H1 (cell line): ENCODE data around the gene DLL4. TPM values are rescaled to one million over a fixed set of nuclear protein-coding genes. Genes with fewer than 3 reads are reported as not detected.

Source experiments
- CTCF ChIA-PET: fragments of 300-600 bp; sonication (Branson Sonifier 250); formaldehyde crosslinking; loops from one replicate; lab custom pipeline; 2021; ENCODE audit not compliant: partially characterized antibody; lab: Charles Lee
- POLR2A ChIA-PET: fragments of 300-600 bp; sonication (Branson Sonifier 250); formaldehyde crosslinking; loops from one replicate; lab custom pipeline; 2021; ENCODE audit warnings: inconsistent platforms; ENCODE audit not compliant: partially characterized antibody; lab: Charles Lee
- DNase-seq, 2 experiments: peaks; one replicate each; pipeline versions ENCODE4 v3.0.0 to v3.0.0-alpha.2; 2010 to 2022; ENCODE audit warnings: low spot score in 2 of 2, low read depth in 1 of 2, mixed read lengths in 1 of 2
- FAIRE-seq: peaks from 2 replicates; lab custom pipeline; 2011; peaks lifted over from hg19 to GRCh38; lab: Jason Lieb, UNC
- H2AFZ ChIP-seq: 2 replicates; pipeline ENCODE4 v1.8.1; 2012; ENCODE audit warnings: low read length, inconsistent platforms
- H2AK5ac ChIP-seq: 2 replicates; pipeline ENCODE4 v1.6.1; 2013; ENCODE audit warnings: low read depth, low read length
- H2BK120ac ChIP-seq: replicated peaks from 2 replicates; pipeline ENCODE3; 2013; ENCODE audit warnings: low read depth, low read length, inconsistent platforms
- H2BK12ac ChIP-seq: 2 replicates; pipeline ENCODE4 v1.6.1; 2013; ENCODE audit warnings: low read depth, low read length
- H2BK15ac ChIP-seq: 2 replicates; pipeline ENCODE4 v1.6.1; 2013; ENCODE audit warnings: low read length
- H2BK20ac ChIP-seq: 2 replicates; pipeline ENCODE4 v1.6.1; 2013; ENCODE audit warnings: low read length
- H2BK5ac ChIP-seq: 2 replicates; pipeline ENCODE4 v1.6.1; 2013; ENCODE audit warnings: low read depth, low read length
- H3K14ac ChIP-seq: 2 replicates; pipeline ENCODE4 v1.6.1; 2013; ENCODE audit warnings: inconsistent platforms; ENCODE audit not compliant: insufficient read length
- H3K18ac ChIP-seq: 2 replicates; pipeline ENCODE4 v1.6.1; 2013; ENCODE audit warnings: low read length; ENCODE audit errors: extremely low read depth
- H3K23ac ChIP-seq: 2 replicates; pipeline ENCODE4 v1.6.1; 2013; ENCODE audit warnings: inconsistent platforms; ENCODE audit not compliant: insufficient read length
- H3K23me2 ChIP-seq: 2 replicates; pipeline ENCODE4 v1.6.1; 2013; ENCODE audit warnings: low read depth, low read length
- H3K27ac ChIP-seq: 2 replicates; pipeline ENCODE4 v1.6.1; 2011; ENCODE audit warnings: low read depth, low read length, inconsistent platforms
- H3K27me3 ChIP-seq, 4 experiments: replicated peaks in 1 of 4; 1 replicate in 1 of 4; 2 replicates in 3 of 4; pipeline versions ENCODE4 v1.6.1 to v1.8.1; 2011 to 2013; ENCODE audit warnings: low read length in 3 of 4, mild to moderate bottlenecking in 3 of 4, inconsistent platforms in 2 of 4, mixed read lengths in 2 of 4, moderate library complexity in 1 of 4; ENCODE audit not compliant: control insufficient read depth in 3 of 4, insufficient read depth in 3 of 4; ENCODE audit errors: extremely low read depth in 1 of 4
- H3K36me3 ChIP-seq, 4 experiments: 2 replicates each; pipeline versions ENCODE4 v1.6.1 to v1.8.1; 2011 to 2013; ENCODE audit warnings: mild to moderate bottlenecking in 4 of 4, low read length in 3 of 4, moderate library complexity in 2 of 4, control low read depth in 1 of 4, inconsistent platforms in 1 of 4; ENCODE audit not compliant: insufficient read depth in 4 of 4, control insufficient read depth in 2 of 4
- H3K4ac ChIP-seq: replicated peaks from 2 replicates; pipeline ENCODE3; 2013; ENCODE audit warnings: low read length, low read depth, mixed read lengths, inconsistent platforms; ENCODE audit not compliant: insufficient read length
- H3K4me1 ChIP-seq, 4 experiments: replicated peaks in 1 of 4; 1 replicate in 1 of 4; 2 replicates in 3 of 4; pipeline versions ENCODE4 v1.6.1 to v1.8.1; 2011 to 2013; ENCODE audit warnings: low read length in 3 of 4, inconsistent platforms in 2 of 4, mixed read lengths in 1 of 4; ENCODE audit not compliant: insufficient read depth in 4 of 4, control insufficient read depth in 3 of 4
- H3K4me2 ChIP-seq, 2 experiments: 2 replicates each; pipeline versions ENCODE4 v1.6.1 to v1.8.1; 2011 to 2013; ENCODE audit warnings: low read depth in 2 of 2, low read length in 2 of 2, control low read depth in 1 of 2, inconsistent platforms in 1 of 2, mild to moderate bottlenecking in 1 of 2; ENCODE audit not compliant: insufficient read depth in 1 of 2
- H3K4me3 ChIP-seq, 4 experiments: fragments of 200-600, 300-600 bp in 1 of 4; sonication (generic), shearing (Covaris generic), sonication (Bioruptor Twin) in 1 of 4; 2 replicates each; pipeline versions ENCODE4 v1.5.1 to v1.8.1; 2011 to 2016; ENCODE audit warnings: low read length in 4 of 4, low read depth in 3 of 4, control low read depth in 2 of 4, inconsistent platforms in 2 of 4, mild to moderate bottlenecking in 2 of 4, mixed read lengths in 1 of 4, moderate library complexity in 1 of 4; ENCODE audit not compliant: insufficient read depth in 2 of 4; ENCODE audit errors: extremely low read depth in 1 of 4
- H3K56ac ChIP-seq: replicated peaks from 2 replicates; pipeline ENCODE3; 2013; ENCODE audit warnings: low read depth, mild to moderate bottlenecking, mixed read lengths, low read length, inconsistent platforms; ENCODE audit not compliant: insufficient read length
- H3K79me1 ChIP-seq: 2 replicates; pipeline ENCODE4 v1.6.1; 2013; ENCODE audit warnings: low read depth, low read length, control low read depth
- H3K79me2 ChIP-seq, 2 experiments: 2 replicates each; pipeline versions ENCODE4 v1.6.1 to v1.8.1; 2012 to 2013; ENCODE audit warnings: low read length in 2 of 2, mild to moderate bottlenecking in 2 of 2, inconsistent platforms in 1 of 2; ENCODE audit not compliant: insufficient read depth in 2 of 2, control insufficient read depth in 1 of 2
- H3K9ac ChIP-seq, 4 experiments: replicated peaks in 1 of 4; 1 replicate in 1 of 4; 2 replicates in 3 of 4; pipeline versions ENCODE4 v1.6.1 to v1.8.1; 2011 to 2013; ENCODE audit warnings: low read depth in 3 of 4, low read length in 3 of 4, control low read depth in 2 of 4, mild to moderate bottlenecking in 2 of 4, moderate library complexity in 2 of 4, inconsistent platforms in 1 of 4; ENCODE audit errors: extremely low read depth in 1 of 4
- H3K9me3 ChIP-seq, 2 experiments: 2 replicates each; pipeline versions ENCODE4 v1.6.1 to v1.8.1; 2012 to 2013; ENCODE audit warnings: mild to moderate bottlenecking in 2 of 2, moderate library complexity in 2 of 2, control low read depth in 1 of 2, inconsistent platforms in 1 of 2, low read depth in 1 of 2, low read length in 1 of 2, mixed read lengths in 1 of 2; ENCODE audit not compliant: insufficient read depth in 2 of 2
- H4K20me1 ChIP-seq, 2 experiments: replicated peaks in 1 of 2; 2 replicates each; pipeline versions ENCODE3 to v1.8.1; 2011 to 2013; ENCODE audit warnings: inconsistent platforms in 2 of 2, low read length in 2 of 2, mild to moderate bottlenecking in 1 of 2; ENCODE audit not compliant: insufficient read depth in 2 of 2, control insufficient read depth in 1 of 2
- H4K5ac ChIP-seq: 2 replicates; pipeline ENCODE4 v1.6.1; 2013; ENCODE audit warnings: low read length, low read depth, mixed read lengths, inconsistent platforms; ENCODE audit not compliant: insufficient read length
- H4K8ac ChIP-seq: 2 replicates; pipeline ENCODE4 v1.8.0; 2013; ENCODE audit warnings: mild to moderate bottlenecking, moderate library complexity, low read length, inconsistent platforms; ENCODE audit not compliant: insufficient read depth; ENCODE audit errors: extremely low read depth
- H4K91ac ChIP-seq: replicated peaks from 2 replicates; pipeline ENCODE3; 2013; ENCODE audit warnings: low read length, mixed read lengths, inconsistent platforms; ENCODE audit not compliant: insufficient read length
- BACH1 ChIP-seq: IDR thresholded peaks from 2 replicates; pipeline ENCODE4 v1.6.1; 2012; ENCODE audit warnings: low read length, improper control_type of control experiment
- CHD1 ChIP-seq: IDR thresholded peaks from 2 replicates; pipeline ENCODE4 v1.6.1; 2012; ENCODE audit warnings: low read depth, low read length, improper control_type of control experiment
- FOSL1 ChIP-seq: IDR thresholded peaks from 2 replicates; pipeline ENCODE4 v1.6.1; 2011; ENCODE audit warnings: mild to moderate bottlenecking, low read depth, low read length, moderate library complexity; ENCODE audit not compliant: insufficient read depth
- JUND ChIP-seq: IDR thresholded peaks from 2 replicates; pipeline ENCODE4 v1.6.1; 2011; ENCODE audit warnings: mild to moderate bottlenecking, improper control_type of control experiment, low read length
- KDM5A ChIP-seq: fragments of 200-600 bp; IDR thresholded peaks from 2 replicates; pipeline ENCODE4 v1.7.1; 2012; ENCODE audit warnings: mild to moderate bottlenecking, low read length, inconsistent platforms, mixed read lengths
- POLR2A ChIP-seq, 2 experiments: IDR thresholded peaks; 1 replicate in 1 of 2; 2 replicates in 1 of 2; pipeline ENCODE4 v1.6.1; 2011; ENCODE audit warnings: low read depth in 2 of 2, low read length in 2 of 2, mild to moderate bottlenecking in 2 of 2; ENCODE audit errors: control extremely low read depth in 1 of 2
- SRF ChIP-seq: IDR thresholded peaks from 2 replicates; pipeline ENCODE4 v1.6.1; 2011; ENCODE audit warnings: mild to moderate bottlenecking, low read depth, low read length, moderate library complexity
- WGBS, 2 experiments: shearing (Covaris generic) in 1 of 2; methylation state at CpG; one replicate each; pipeline versions ENCODE4 v1.1.6 to v1.1.7; 2013 to 2015; ENCODE audit warnings: low lambda C conversion rate in 2 of 2, mixed read lengths in 2 of 2, inconsistent platforms in 1 of 2, low coverage in 1 of 2, missing lambda C conversion rate in 1 of 2; ENCODE audit not compliant: insufficient replicate concordance in 2 of 2, insufficient coverage in 1 of 2, insufficient read length in 1 of 2; ENCODE audit errors: extremely low coverage in 1 of 2, missing lambda C conversion rate in 1 of 2; 5-methylcytosine and 5-hydroxymethylcytosine counted together
- polyA plus RNA-seq, 7 experiments: library from polyadenylated mRNA; depleted of rRNA in 3 of 7; stranded (reverse) in 5 of 7; unstranded in 2 of 7; fragments of >200 nt in 5 of 7; fragments of 200-250 nt in 2 of 7; gene quantifications; 1 replicate in 5 of 7; 2 replicates in 1 of 7; 4 replicates in 1 of 7; pipeline versions ENCODE4 v1.2.1 to v1.2.3, GENCODE V29; 2011 to 2013; ENCODE audit warnings: missing spikeins in 2 of 7, mixed read lengths in 2 of 7
- total RNA-seq: library from RNA; stranded (reverse); fragmentation: NEBNext Ultra II Directional; extraction: Animal tissue kit (Norgen Biotek cat#: 25700); gene quantifications from 2 replicates; pipeline ENCODE4 v1.2.1, GENCODE V29; 2021

DLL4 gene
- total and polyA plus RNA-seq, 2 of the 8 experiments (the other 6 are each of a cell fraction or from before 2014, with no cell fraction given): 0.23 to 0.60 TPM

DNA sequence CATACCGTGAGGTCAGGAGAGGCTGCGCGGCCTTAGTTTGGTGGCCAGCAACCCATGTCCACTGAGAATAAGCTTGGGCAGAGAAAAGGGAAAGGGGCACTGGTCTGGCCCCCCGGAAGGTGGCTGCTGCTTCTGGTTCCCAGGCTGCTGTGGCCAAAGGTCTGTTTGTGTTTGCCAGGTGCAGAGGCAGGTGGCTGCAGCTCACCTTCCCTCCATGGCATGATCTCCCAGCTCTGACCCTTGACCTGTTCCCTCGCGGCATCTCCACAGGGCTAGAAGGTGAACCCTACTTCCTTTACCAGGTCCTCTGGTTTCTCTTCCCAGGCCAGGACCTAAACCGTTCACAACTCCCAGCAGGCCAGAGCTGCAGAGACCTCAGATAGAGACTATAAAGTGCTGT lies 21.0 kb upstream of the DLL4 start:
- no peaks in the 10 kb centered on the region for H3K79me1 ChIP-seq
- H3K4me3 ChIP-seq: no peak overlapping the region
- H3K14ac ChIP-seq: no peak overlapping the region
- H3K36me3 ChIP-seq: peaks cover 2 to 12% (median 5%) of the 10 kb centered on the region in 4 experiments; a peak in 4 of 8 replicates
- FAIRE-seq: no peak
- H2BK12ac ChIP-seq: no peak overlapping the region
- H4K8ac ChIP-seq: no peak overlapping the region
- peaks cover 0 to 23% (median 16%) of the 10 kb centered on the region in 4 experiments; a peak in 6 of 7 replicates for H3K4me1 ChIP-seq
- H2AK5ac ChIP-seq: no peak overlapping the region
- H2BK15ac ChIP-seq: no peak overlapping the region
- H4K5ac ChIP-seq: no peak overlapping the region
- no peak overlapping the region for H3K4ac ChIP-seq
- CTCF ChIA-PET: interaction anchor here (0.6 to 20.6 kb wide), 11 partner anchors 12 to 112 kb away, joined by 3 to 619 read pairs (median 56); partner anchors contain the start of genes DLL4 and VPS18
- no peak overlapping the region for H3K4me2 ChIP-seq
- no peak overlapping the region for H2BK5ac ChIP-seq
- H3K79me2 ChIP-seq: no peaks in the 10 kb centered on the region
- no peak overlapping the region for H3K27ac ChIP-seq
- no peak overlapping the region for H3K18ac ChIP-seq
- H3K23ac ChIP-seq: no peak overlapping the region
- H3K27me3 ChIP-seq: no peaks in the 10 kb centered on the region; a peak in 1 of 7 replicates
- no peak overlapping the region for H3K56ac ChIP-seq
- POLR2A ChIA-PET: interaction anchor here (0.8 to 11.5 kb wide), 8 partner anchors 8 to 152 kb away, joined by 3 to 209 read pairs (median 4); partner anchors contain the start of genes CHAC1, DLL4 and VPS18
- H2AFZ ChIP-seq: no peak overlapping the region
- H4K20me1 ChIP-seq: peaks cover 9 to 13% of the 10 kb centered on the region in 2 experiments
- TF ChIP-seq BACH1: no peak
- no peak for TF ChIP-seq POLR2A (IDR thresholded peaks at IDR 0.05; ENCODE audit: control extremely low read depth in 1 of 2, low read depth in 2 of 2, low read length in 2 of 2)
- TF ChIP-seq FOSL1: no peak
- no peak for TF ChIP-seq CHD1
- no peak for TF ChIP-seq JUND
- TF ChIP-seq KDM5A: no peak
- TF ChIP-seq SRF: no peak
- H2BK120ac ChIP-seq: no peak overlapping the region
- H4K91ac ChIP-seq: no peak overlapping the region
- no peak overlapping the region for H2BK20ac ChIP-seq
- DNase-seq: no peak
- H3K9ac ChIP-seq: no peak overlapping the region
- peaks cover 6% of the 10 kb centered on the region; the same call in 1 of the 2 replicates for H3K23me2 ChIP-seq
- whole genome bisulfite sequencing, 2 experiments: 93% methylated on average over 7 of the region's 7 CpGs; no CpG with 5 or more reads in 1 of the 2 experiments
- H3K9me3 ChIP-seq: no peaks in the 10 kb centered on the region
